Activated CD4-positive, alpha-beta T cell treated with anti-CD3 and anti-CD28 coated beads, Interleukin-2, amount 50 U/mL, for 24 hours (primary cell): Measurements from ENCODE around the gene DUOX2.

Source experiments
- DNase-seq, 2 donors: peaks; one replicate each; pipeline ENCODE4 v3.0.0-alpha.2; 2020; ENCODE audit warnings: low read depth in 1 of 2, low spot score in 1 of 2

DUOX2 gene

DNA sequence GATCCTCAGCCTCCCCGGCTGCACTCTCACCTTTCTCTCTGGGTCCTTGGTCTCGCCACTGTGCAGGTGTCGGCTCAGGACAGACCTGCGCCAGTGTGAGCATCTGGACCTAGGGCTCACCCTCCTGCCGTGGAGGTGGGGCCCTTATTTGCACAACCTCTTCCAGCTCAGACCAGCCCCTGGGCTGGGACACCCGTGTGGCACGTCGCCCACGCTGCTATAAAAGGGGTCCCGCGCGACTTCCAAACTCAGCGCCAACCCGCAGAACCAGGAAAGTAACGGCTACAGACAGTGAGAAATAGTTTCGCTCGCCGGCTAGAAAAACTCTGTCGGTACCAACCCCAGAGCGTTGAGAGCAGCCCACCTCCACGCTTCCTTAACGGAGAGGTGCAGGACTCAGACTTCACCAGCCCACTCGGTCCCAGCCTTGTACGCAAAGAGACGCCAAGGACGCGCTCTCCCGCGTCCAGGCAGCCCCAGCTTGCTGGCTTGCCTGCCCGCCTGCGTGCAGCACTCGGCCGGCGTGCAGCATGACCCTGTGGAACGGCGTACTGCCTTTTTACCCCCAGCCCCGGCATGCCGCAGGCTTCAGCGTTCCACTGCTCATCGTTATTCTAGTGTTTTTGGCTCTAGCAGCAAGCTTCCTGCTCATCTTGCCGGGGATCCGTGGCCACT, at the start of gene DUOX2, which contains the start of gene DUOXA2:
TSS of gene DUOX2 (minus strand) at position 97 of the 675 bp plus-strand sequence. CDS start 761 bp downstream, outside the sequence.
TSS of gene DUOXA2 (plus strand) at position 251 of the 675 bp plus-strand sequence. CDS start at position 531, 280 bp downstream.
- no peak for DNase-seq

DNA sequence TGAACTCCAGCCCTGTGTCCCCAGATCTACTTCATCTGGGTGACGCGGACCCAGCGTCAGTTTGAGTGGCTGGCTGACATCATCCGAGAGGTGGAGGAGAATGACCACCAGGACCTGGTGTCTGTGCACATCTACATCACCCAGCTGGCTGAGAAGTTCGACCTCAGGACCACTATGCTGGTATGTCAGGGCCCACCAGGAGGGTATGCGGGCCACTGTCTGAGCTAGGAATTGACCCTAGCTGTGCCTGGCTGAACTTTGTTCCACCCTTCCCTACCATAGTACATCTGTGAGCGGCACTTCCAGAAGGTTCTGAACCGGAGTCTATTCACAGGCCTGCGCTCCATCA, 49.5 kb upstream of the DUOX2 start:
- DNase-seq = no peak

- peak in 1 of 2 donors; percentile 44 for DNase-seq
These were observed 49.0 kb upstream of the DUOX2 start for GRCh38 chr15:45162771-45163507.

- no peak for DNase-seq
These were observed 47.7 kb upstream of the DUOX2 start for GRCh38 chr15:45161666-45162065.

- DNase-seq = no peak
These were observed 44.0 kb upstream of the DUOX2 start for GRCh38 chr15:45157974-45158373.

DNA sequence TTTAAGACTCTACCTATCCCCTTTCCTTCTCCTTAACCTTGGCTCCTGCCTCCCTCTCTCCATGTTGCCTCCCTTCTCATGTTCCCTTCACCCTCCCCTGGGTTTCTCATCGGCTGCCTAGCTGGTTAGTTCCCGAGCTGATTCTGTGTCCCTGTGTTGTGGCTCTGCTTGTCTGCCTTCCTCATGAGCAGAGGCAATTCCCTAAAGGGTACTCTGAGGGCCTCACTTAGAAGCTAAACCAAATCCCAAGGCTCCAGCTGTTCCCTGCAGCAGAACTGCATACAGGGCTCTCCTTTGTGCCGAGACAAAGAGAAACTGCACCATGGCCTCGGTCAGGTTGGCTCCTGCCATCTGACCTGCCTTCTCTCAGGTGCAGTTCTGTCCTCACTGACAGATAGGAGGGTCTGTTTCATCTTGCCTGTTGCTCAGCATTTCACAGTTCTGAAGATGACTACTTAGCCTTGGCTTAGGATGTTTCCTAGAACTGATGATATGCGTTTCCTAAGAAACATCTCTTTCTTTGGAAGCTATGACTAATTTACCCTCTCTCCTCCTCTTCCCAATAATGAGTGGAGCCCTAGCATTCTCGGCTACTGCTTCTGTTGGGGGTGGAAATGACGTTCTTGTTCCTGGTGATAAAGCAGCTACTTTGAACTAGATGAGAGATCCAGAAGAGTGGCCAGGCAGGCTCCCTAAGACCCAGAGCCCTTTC, 42.9 kb upstream of the DUOX2 start:
- no peak for DNase-seq

DNA sequence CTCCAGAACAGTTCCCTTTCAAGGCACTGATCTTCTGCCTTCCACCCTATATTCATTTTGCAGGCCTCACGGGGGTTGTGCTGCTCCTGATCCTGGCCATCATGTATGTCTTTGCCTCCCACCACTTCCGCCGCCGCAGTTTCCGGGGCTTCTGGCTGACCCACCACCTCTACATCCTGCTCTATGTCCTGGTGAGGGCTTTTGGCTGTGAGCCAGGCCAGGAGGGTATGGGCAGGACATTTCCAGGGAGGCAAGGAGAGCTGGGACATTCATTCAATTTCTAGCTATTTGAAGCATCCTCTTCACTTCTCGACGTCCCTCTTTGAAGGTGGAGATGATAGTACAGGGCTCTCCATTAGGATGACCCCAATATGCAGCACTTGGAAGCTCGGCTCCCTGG, 41.8 kb upstream of the DUOX2 start:
- DNase-seq = no peak

DNA sequence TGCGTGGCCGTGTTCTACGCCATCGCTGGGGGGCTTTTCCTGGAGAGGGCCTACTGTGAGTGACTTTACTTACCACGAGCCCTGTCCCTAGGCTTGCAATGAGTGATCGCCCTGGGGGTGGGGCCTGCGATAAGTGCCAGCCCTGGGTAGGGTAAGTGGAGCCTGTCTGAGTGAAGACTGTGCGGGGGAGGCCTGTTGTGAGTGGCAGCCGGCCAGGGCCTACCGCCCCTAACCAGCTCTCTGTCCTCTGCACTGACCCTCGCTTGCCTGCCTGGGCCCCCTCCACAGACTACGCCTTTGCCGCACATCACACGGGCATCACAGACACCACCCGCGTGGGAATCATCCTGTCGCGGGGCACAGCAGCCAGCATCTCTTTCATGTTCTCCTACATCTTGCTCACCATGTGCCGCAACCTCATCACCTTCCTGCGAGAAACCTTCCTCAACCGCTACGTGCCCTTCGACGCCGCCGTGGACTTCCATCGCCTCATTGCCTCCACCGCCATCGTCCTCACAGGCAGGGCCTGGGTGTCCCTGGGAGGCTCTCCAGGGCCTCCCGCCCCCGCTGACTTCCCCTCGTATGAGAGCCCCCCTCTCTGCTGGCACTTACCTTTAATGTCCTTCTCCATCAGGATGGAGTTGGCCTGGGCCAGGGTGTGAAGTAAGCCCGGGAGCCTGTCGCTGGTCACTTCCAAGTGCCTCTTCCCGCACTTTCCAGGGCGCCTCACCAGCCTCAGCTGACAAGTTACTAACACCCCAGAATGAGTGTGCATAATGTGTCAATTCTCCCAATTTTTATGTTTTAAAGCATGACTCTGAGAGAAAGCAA, 38.2 kb upstream of the DUOX2 start:
- no peak for DNase-seq

DNA sequence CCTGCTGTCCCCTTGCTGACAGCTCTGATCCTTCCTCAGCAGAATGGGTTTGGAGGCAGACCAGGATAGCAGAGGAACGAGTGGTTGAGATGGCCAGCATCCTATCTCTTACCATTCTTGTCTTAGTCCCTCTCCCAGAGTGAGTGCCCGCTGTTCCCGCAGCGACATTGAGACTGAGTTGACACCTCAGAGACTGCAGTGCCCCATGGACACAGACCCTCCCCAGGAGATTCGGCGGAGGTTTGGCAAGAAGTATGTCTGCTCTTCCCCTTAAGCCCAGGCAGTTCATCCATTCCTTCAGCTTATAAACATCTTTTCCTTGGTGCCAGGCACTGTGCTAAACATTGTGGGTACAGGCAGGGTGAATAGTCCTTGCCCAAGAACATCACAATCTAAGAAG, 37.0 kb upstream of the DUOX2 start:
- no peak for DNase-seq

DNA sequence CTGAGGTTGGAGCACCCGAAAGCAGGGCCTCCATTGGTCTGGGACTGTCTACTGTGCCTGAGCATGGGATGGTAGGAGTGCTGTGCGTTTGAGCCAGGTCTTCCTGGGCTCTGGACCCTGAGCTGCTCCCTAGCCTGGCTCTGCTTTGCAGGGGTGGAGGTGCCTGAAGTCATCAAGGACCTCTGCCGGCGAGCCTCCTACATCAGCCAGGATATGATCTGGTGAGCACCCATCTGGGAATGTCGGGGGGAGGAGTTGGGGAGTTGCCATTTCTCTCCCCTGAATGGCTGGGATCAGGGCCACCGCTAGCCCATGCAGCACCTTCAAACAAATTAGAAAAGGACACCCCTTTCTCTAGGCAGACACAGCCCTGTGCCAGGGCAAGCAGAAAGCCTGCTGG, 36.5 kb upstream of the DUOX2 start:
- no peak for DNase-seq

GRCh38 chr15:45149060-45149459, 35.1 kb upstream of the DUOX2 start:
- DNase-seq = no peak

DNA sequence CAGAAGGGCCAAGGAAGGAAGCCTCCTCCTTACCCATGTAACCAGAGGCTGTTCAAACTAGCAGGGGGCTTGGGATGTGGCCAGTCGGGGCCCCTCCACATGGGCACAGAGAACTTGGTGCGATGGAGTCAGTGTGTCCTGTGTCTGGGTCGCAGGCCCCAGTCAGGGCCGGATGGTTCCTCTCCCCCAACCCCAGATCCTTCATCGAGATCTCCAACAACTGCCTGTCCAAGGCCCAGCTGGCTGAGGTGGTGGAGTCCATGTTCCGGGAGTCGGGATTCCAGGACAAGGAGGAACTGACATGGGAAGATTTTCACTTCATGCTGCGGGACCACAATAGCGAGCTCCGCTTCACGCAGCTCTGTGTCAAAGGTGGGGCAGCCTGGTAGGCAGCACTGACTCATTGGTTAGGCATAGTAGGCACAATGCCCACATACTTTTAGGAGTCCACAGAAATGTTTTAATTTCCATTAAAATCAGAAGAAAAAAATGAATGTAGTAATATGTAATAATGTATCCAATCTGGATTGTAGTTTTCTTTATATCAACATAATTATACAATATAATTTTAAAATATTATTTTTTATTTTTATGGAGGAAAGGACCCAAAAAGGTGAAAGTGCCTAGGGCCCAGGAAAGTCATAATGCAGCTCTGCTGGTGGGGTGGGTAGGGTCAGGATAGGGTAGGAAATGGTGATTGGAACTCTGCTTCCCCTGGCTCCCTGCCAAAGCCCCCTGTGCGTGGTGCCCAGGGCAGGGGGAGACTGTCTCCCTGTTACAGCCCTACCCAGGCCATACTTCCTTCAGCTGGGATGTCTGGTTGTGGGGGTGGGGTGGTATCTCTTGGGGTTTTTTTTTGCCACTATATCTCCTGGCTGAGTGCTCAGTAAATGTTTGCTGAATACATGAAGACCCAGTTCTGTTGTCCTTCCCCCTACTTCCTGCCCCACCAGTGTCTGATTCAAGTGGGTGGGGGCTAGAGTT, 34.4 kb upstream of the DUOX2 start:
- no peak for DNase-seq

GRCh38 chr15:45147606-45148005, 33.6 kb upstream of the DUOX2 start:
- DNase-seq = no peak

- no peak for DNase-seq
These were observed 32.4 kb upstream of the DUOX2 start for GRCh38 chr15:45146405-45146804.

- no peak for DNase-seq
These were observed 30.8 kb upstream of the DUOX2 start for GRCh38 chr15:45144775-45145174.

GRCh38 chr15:45143946-45144345, 30.0 kb upstream of the DUOX2 start:
- DNase-seq = no peak

DNA sequence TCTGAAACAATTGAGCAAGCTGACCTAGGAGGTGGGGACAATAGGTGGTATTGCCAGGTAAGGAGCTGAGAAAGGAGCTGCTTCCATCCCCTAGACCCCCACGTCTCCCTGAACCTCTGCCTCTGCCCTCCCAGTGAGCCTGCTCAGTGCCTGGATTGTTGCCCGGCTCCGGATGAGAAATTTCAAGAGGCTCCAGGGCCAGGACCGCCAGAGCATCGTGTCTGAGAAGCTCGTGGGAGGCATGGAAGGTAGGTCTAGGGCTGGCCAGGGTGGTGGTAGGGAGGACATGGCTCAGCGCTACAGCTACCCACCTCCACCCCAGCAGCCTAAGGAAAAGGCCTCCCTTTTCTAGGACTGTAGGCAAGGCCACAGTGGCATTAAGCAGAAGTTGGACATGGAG, 29.1 kb upstream of the DUOX2 start:
- DNase-seq = no peak

DNA sequence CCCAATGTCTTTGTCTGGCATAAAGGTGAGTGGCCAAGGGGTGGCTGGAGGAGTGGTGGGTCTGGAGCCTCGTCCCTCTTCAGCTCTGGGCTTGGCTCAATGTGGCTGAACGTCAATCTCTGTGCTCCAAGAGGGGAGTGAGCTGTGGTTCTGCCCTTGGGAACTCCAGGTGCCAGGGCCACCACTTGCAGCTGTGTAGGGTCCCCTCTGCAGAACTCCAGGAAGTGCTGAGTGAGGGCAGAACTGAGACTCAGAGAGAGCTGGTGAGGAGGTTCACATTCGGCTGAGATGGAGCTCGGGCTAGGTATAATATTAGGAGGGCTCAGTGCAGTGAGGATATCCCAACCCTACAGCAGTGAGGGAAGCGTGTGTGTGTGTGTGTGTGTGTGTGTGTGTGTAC, 27.4 kb upstream of the DUOX2 start:
- no peak for DNase-seq

DNA sequence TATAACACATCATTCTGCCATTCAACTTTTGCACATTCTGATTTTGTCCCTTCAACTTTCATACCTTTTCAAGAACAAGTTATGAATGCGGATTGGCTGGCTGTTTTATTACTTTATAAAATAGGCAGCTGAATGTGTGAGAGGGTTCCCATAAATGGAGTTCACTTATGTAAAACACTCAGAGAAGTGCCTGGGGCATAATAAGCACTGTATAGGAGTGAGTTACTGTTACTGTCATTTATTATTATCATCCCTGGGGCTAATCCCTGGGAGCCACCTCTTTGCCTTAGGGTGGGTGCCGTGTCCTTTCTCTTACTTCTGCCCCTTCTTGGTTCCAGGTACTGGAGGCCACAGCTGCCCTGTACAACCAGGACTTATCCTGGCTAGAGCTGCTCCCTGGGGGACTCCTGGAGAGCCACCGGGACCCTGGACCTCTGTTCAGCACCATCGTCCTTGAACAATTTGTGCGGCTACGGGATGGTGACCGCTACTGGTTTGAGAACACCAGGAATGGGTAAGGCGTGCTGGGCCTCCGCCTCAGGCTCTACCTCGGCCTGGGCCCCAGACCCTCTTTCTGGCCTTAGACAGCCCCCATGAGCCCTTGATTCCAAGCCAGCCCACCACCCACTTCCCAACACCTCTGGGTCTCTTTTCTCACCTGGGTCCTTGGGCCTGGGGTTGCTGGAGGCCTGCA, 26.7 kb upstream of the DUOX2 start:
- no peak for DNase-seq
